ENCODE data around the gene AGMO. TPM values are rescaled to one million over a fixed set of nuclear protein-coding genes. Genes with fewer than 3 reads are reported as not detected.

Gene AGMO
- polyA plus RNA-seq, 1 experiment, result not detected

- POLR2A ChIA-PET, result no interaction called here
- DNase-seq (ENCODE audit: low read depth), result no peak
- Histone ChIP-seq H3K4me3 (ENCODE audit: low read depth, low read length) (no peak overlapping the region), H3K36me3 (ENCODE audit: control insufficient read depth, insufficient read depth, low read length) (no peaks in the 10 kb centered on the region), H3K27me3 (ENCODE audit: control insufficient read depth, insufficient read depth, low read length) (no peaks in the 10 kb centered on the region)
- CTCF ChIA-PET, result no interaction called here
- TF ChIP-seq CTCF (IDR thresholded peaks at IDR 0.05; ENCODE audit: insufficient read depth, low read depth, low read length), result no peak
These were observed 191.4 kb downstream of the AGMO start for GRCh38 chr7:15370441-15370840.

GRCh38 chr7:15368653-15369052, 193.2 kb downstream of the AGMO start:
- H3K4me3 ChIP-seq (ENCODE audit: low read depth, low read length), result no peak overlapping the region
- no peaks in the 10 kb centered on the region for H3K27me3 ChIP-seq (ENCODE audit: control insufficient read depth, insufficient read depth, low read length)
- CTCF ChIA-PET, result no interaction called here
- TF ChIP-seq CTCF (IDR thresholded peaks at IDR 0.05; ENCODE audit: insufficient read depth, low read depth, low read length), result no peak
- H3K36me3 ChIP-seq (ENCODE audit: control insufficient read depth, insufficient read depth, low read length), result no peaks in the 10 kb centered on the region
- POLR2A ChIA-PET, result no interaction called here
- no peak for DNase-seq (ENCODE audit: low read depth)

GRCh38 chr7:15367897-15368296, 193.9 kb downstream of the AGMO start:
- ChIA-PET POLR2A (no interaction called here), CTCF (no interaction called here)
- TF ChIP-seq CTCF (IDR thresholded peaks at IDR 0.05; ENCODE audit: insufficient read depth, low read depth, low read length), result no peak
- DNase-seq (ENCODE audit: low read depth), result no peak
- Histone ChIP-seq H3K36me3 (ENCODE audit: control insufficient read depth, insufficient read depth, low read length) (no peaks in the 10 kb centered on the region), H3K4me3 (ENCODE audit: low read depth, low read length) (no peak overlapping the region), H3K27me3 (ENCODE audit: control insufficient read depth, insufficient read depth, low read length) (no peaks in the 10 kb centered on the region)

- ChIA-PET POLR2A (no interaction called here), CTCF (no interaction called here)
- H3K27me3 ChIP-seq (ENCODE audit: control insufficient read depth, insufficient read depth, low read length), result no peaks in the 10 kb centered on the region
- H3K36me3 ChIP-seq (ENCODE audit: control insufficient read depth, insufficient read depth, low read length), result no peaks in the 10 kb centered on the region
- no peak for DNase-seq (ENCODE audit: low read depth)
- no peak for TF ChIP-seq CTCF (IDR thresholded peaks at IDR 0.05; ENCODE audit: insufficient read depth, low read depth, low read length)
- H3K4me3 ChIP-seq (ENCODE audit: low read depth, low read length), result no peak overlapping the region
These were observed 203.7 kb downstream of the AGMO start for GRCh38 chr7:15358112-15358511.

- Histone ChIP-seq H3K36me3 (ENCODE audit: control insufficient read depth, insufficient read depth, low read length) (no peaks in the 10 kb centered on the region), H3K27me3 (ENCODE audit: control insufficient read depth, insufficient read depth, low read length) (no peaks in the 10 kb centered on the region), H3K4me3 (ENCODE audit: low read depth, low read length) (no peak overlapping the region)
- no peak for TF ChIP-seq CTCF (IDR thresholded peaks at IDR 0.05; ENCODE audit: insufficient read depth, low read depth, low read length)
- ChIA-PET POLR2A (no interaction called here), CTCF (no interaction called here)
- no peak for DNase-seq (ENCODE audit: low read depth)
These were observed 209.2 kb downstream of the AGMO start for GRCh38 chr7:15352421-15353206.
